ENCODE results near the gene LRRC23.
"Not testable (repeated sequence)": the region's sequence is repeated elsewhere in the genome, so short reads cannot be mapped to it uniquely, and the experiment has no call there.

LRRC23 gene

DNA sequence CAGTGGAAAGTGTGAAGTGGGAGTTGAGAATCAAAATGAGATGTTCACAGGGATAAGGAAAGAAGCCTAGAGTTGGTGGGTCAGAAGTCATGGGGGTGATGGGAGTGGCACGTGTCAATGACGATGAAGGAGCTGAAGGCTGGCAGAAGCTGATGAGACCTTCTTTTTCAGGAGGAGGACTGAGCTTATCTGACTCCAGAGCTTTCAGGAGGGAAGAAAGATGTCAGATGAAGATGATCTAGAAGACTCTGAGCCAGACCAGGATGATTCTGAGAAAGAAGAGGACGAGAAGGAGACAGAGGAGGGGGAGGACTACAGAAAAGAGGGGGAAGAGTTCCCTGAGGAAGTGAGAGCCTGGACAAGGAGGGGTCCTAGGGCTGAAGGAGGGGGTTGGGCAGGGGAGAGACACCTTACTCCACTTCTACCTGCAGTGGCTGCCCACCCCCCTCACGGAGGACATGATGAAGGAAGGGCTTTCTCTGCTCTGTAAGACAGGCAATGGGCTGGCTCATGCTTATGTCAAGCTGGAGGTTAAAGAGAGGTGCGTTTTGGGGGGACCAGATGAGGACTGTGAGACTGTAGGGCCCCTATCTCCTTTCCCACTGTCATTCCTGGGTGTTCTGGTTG lies 905 bp downstream of the LRRC23 start:
- no peak for DNase-seq

DNA sequence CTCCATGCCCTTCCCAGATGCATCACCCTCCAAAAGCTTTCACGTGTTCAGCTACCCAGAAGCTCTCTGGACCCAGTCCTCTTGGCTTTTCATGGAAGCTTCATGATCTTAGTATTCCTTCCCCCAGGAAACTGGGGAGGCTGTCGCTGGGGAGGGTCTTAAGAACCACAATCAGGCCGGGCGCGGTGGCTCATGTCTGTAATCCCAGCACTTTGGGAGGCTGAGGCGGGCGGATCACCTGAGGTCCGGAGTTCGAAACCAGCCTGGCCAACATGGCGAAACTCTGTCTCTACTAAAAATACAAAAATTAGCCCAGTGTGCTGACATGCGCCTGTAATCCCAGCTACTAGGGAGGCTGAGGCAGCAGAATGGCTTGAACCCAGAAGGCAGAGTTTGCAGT lies 3.5 kb downstream of the LRRC23 start:
- not testable (repeated sequence) for DNase-seq

- DNase-seq: no peak
Observed at GRCh38 chr12:6909421-6910145, 5.0 kb downstream of the LRRC23 start.

- DNase-seq: no peak
Observed at GRCh38 chr12:6912164-6912935, 7.7 kb downstream of the LRRC23 start.

- DNase-seq: no peak
Observed at GRCh38 chr12:6914246-6914946, 9.8 kb downstream of the LRRC23 start, which contains the start of gene ENO2. ENO2 (plus strand) TSS chr12:6914580; CDS start chr12:6915833, 1,253 bp downstream.

DNA sequence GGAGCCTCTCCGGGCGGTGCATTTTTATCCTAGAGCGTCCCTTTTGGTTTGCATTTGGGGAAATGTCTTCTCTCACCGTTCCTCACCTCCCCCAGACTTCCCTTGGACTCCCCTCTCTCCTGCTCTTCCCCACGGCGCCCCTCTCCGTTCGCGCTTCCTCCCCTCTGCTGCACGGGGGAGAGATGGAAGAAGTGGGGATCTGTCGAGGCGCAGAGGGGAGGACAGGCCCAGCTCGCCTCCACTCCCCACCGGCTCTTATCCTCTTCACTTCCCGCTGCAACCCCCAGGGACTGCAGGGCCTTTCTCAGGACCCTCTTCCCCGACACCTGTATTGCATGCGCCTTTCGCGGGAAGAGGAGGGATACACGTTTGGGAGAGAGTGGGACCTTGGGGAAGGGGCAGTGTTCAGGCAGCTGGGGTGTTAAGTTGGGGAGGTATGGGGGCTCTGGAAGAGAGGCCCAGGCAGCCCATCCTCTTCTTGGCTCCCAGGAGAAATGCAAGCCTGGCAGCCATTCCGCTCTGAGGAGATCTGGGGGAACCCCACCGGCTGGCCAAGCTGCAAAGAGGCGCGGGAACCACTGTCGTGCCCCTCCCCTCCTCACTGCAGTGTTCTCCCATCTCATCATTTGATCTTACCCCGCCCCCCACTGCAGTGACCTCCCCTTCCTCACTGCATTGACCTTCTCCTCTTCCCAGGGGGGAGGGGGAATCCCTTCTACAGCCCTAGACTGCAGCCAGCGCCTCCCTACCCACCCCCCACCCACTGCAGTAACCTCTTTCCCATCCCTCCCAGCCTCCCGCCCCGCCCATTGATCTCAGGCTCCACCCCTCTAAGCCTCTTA lies 10.5 kb downstream of the LRRC23 start:
- no peak for DNase-seq

GRCh38 chr12:6915789-6916285 lies 11.2 kb downstream of the LRRC23 start:
- no peak for DNase-seq

DNA sequence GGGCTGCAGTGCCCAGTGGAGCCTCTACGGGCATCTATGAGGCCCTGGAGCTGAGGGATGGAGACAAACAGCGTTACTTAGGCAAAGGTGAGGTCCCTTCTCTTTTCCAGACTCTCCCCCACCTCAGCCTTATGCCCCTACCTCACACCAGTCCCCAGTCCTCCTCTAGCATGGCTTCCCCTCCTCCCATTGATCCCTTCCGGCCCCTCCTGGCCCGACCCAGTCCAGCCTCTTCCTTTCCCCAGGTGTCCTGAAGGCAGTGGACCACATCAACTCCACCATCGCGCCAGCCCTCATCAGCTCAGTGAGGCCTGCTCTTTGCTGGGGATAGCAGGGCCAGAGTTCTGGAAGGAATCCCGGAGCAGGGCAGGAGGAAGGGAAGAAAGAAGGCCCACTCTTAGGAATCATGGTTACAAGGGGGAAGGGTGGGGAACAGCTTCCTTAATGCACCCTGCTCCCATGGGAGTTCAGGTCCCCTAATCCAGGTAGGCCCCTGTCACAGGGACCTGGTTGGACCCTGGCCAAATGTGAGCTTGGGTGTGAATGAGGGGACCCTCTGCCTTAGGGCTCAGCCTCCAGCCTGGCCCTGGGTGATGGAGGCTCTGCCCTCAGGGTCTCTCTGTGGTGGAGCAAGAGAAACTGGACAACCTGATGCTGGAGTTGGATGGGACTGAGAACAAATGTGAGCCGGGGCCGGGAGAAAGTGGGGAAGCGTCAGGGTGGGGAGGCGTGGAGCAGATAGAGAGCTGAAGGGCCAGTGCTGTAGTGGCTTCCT lies 12.0 kb downstream of the LRRC23 start:
- no peak for DNase-seq

DNA sequence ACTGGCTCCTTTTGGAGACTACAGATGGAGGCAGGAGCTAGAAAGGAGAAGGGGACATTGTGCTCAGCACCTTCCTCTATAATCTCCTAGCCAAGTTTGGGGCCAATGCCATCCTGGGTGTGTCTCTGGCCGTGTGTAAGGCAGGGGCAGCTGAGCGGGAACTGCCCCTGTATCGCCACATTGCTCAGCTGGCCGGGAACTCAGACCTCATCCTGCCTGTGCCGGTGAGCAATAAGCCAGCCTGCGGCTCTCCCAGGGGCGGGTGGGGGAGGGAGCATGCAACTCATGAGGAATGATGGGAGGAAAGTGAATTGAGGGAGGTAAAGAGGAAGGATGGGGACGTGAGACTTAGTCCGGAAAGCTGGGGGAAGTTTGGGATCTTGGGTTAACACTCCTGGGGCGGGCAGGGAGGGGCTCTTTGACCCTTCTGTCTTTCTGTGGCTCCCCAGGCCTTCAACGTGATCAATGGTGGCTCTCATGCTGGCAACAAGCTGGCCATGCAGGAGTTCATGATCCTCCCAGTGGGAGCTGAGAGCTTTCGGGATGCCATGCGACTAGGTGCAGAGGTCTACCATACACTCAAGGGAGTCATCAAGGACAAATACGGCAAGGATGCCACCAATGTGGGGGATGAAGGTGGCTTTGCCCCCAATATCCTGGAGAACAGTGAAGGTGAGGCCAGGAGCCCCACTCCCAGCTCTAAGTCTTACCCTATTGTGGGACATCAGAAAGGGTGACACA lies 13.0 kb downstream of the LRRC23 start:
- no peak for DNase-seq

GRCh38 chr12:6919588-6919987 lies 15.0 kb downstream of the LRRC23 start:
- DNase-seq: no peak

DNA sequence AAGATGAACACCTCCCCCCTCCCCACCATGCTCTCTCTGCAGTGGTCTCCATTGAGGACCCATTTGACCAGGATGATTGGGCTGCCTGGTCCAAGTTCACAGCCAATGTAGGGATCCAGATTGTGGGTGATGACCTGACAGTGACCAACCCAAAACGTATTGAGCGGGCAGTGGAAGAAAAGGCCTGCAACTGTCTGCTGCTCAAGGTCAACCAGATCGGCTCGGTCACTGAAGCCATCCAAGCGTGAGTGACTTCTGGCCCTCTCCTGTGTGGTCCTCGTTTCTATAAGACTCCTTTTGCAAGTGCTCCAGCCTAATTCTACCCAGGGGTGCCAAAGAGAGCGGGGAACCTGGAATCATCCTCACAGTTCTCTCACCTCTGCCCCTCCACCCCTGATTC lies 16.9 kb downstream of the LRRC23 start:
- DNase-seq: no peak

GRCh38 chr12:6921996-6922946 lies 17.6 kb downstream of the LRRC23 start:
- no peak for DNase-seq

GRCh38 chr12:6923003-6923732 lies 18.5 kb downstream of the LRRC23 start:
- DNase-seq: no peak

- no peak for DNase-seq
Observed at GRCh38 chr12:6923851-6924250, 19.2 kb downstream of the LRRC23 start.

- no peak for DNase-seq
Observed at GRCh38 chr12:6925239-6925539, 20.6 kb downstream of the LRRC23 start.

- DNase-seq: no peak
Observed at GRCh38 chr12:6925540-6926279, 21.1 kb downstream of the LRRC23 start.

DNA sequence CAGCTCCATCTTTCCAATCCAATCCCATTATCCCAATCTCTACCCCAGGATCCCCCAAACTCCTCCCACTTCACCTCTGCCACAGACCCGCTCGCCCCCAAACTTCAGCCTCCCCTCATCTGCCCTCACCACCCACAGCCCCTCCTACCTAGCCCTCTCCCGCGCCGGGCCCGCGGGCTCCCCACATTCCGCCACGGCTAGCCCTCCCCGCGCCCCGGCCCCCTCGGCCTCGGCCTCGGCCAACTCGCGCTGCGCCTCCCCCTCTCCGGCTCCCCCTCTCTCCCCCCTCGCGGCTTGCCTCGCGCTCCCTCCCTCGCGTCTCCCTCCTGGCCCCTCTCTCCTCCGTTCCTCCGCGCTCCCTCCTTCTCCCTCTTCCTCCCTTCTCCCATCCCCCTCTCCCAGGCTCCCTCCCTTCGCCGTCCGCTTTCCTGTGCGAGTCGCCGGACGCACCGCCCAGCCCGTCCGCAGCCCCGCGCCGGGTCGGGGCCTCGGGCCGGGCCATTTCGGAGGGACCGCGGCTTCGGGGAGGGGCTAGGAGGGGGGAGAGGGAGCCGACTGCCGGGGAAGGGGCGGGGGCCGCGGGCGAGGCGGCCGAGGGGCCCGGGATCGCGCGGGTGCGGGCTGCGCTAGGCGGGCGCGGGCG lies 22.9 kb downstream of the LRRC23 start, which contains the start of gene ATN1:
ATN1 (plus strand) TSS at position 581 of the 643 bp plus-strand sequence. CDS start 6,043 bp downstream, outside the sequence.
- DNase-seq: peak; percentile 16 to 26
